Peyer's patch (tissue), 4 donors: ENCODE results near the gene MPZL3. TPM values are rescaled to one million over a fixed set of nuclear protein-coding genes. Genes with fewer than 3 reads are reported as not detected.
A peak's percentile ranks its signal among the peaks of the same experiment; 100 is the strongest.

Experiments
- DNase-seq, 3 donors: peaks; one replicate each; pipeline ENCODE4 v3.0.0-alpha.2; 2017 to 2019
- H3K27ac ChIP-seq, 4 donors: fragments of 200-600 bp; sonication (generic); one replicate each; pipeline ENCODE4 v1.5.1; 2016 to 2019
- H3K27me3 ChIP-seq, 2 donors: fragments of 200-600 bp; sonication (generic); one replicate each; pipeline ENCODE4 v1.5.1; 2019
- H3K36me3 ChIP-seq, 3 donors: fragments of 200-600 bp; sonication (generic); one replicate each; pipeline ENCODE4 v1.5.1; 2016 to 2019
- H3K4me1 ChIP-seq, 4 donors: fragments of 200-600 bp; sonication (generic); one replicate each; pipeline ENCODE4 v1.5.1; 2016 to 2019
- H3K4me3 ChIP-seq, 4 donors: fragments of 200-600 bp; sonication (generic); 1 replicate in 3 of 4; 2 replicates in 1 of 4; pipeline ENCODE4 v1.5.1; 2016 to 2019; ENCODE audit warnings: mild to moderate bottlenecking in 1 of 4
- H3K9me3 ChIP-seq, 4 donors: fragments of 200-600 bp; sonication (generic); one replicate each; pipeline ENCODE4 v1.5.1; 2016 to 2019; ENCODE audit warnings: mild to moderate bottlenecking in 1 of 4
- CTCF ChIP-seq, 6 experiments: fragments of 450-650 bp in 4 of 6; fragments of 200-600 bp in 2 of 6; sonication (generic) in 1 of 6; IDR thresholded peaks; one replicate each; pipeline ENCODE4 v1.5.1; 2017 to 2019; ENCODE audit warnings: antibody characterized with exemption in 6 of 6, mild to moderate bottlenecking in 3 of 6, moderate library complexity in 1 of 6
- POLR2A ChIP-seq, 2 donors: fragments of 450-650 bp; IDR thresholded peaks; one replicate each; pipeline ENCODE4 v1.5.1; 2017; ENCODE audit warnings: antibody characterized with exemption in 2 of 2, mild to moderate bottlenecking in 2 of 2, moderate library complexity in 2 of 2
- total RNA-seq, 4 donors: library from RNA; depleted of rRNA; stranded (reverse); fragments of >200 nt; gene quantifications; one replicate each; pipeline ENCODE4 v1.1.0, GENCODE V29; 2016

The MPZL3 gene
- total RNA-seq, 4 donors from 2014 or later = 0.83 to 15.4 (median 7.8) TPM

DNA sequence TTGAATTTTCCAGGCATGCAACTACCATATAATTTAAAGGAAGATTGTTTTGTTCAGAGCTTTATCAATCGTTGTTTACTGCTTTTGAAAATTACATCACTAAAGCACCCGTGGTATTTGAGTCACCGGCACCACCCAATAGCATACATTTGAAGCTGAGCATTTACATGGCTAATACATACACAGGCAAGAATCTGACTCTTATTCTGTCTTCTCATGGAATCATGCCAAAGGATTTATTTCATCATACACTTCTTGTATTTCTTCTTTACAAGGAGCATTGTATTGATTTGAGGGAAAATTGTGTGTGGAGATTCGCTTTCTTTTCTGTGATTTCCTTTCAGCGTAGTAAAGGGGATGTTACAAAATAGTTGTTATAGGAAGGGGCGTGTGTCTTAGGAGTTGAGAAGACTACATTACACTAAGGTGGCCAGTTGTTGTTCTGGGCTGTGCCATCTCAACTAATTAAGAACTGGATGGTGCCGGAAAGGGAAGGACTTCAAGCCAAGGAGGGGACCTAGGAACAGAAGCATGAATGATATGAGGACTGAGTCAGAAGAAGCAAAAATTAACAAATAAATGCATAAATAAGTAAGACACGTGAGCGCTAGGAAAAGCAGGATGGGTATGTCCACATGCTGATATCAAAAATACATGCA, 39.4 kb upstream of the MPZL3 start:
- H3K27ac ChIP-seq = no peak overlapping the region
- no peak for DNase-seq
- TF ChIP-seq CTCF (IDR thresholded peaks at IDR 0.05) (no peak), POLR2A (IDR thresholded peaks at IDR 0.05) (no peak)
- H3K36me3 ChIP-seq = no peaks in the 10 kb centered on the region
- H3K4me1 ChIP-seq = no peaks in the 10 kb centered on the region
- H3K27me3 ChIP-seq = no peaks in the 10 kb centered on the region
- H3K9me3 ChIP-seq = no peaks in the 10 kb centered on the region
- H3K4me3 ChIP-seq = no peak overlapping the region

DNA sequence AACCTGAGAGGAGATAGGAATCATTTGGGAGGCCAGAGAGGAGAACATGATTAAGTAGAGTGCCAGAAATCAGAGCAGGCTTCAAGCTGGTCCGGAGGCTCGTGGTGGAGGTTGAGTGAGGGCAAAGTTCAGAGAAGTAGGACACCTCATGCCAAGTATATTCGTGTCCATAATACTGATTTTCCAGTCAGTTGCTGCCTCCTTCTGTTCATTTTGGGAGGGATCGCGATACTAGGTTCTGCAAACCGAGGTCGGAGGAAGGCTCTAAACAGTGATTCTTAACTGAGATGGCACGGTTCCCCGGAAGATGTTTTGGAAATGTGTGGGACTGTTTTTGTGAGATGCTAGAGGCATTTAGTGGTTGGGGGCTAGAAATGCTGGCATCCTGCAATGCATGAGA, 38.8 kb upstream of the MPZL3 start:
- no peaks in the 10 kb centered on the region for H3K4me1 ChIP-seq
- no peaks in the 10 kb centered on the region for H3K9me3 ChIP-seq
- no peaks in the 10 kb centered on the region for H3K36me3 ChIP-seq
- H3K27ac ChIP-seq = no peak overlapping the region
- peak in 1 of 2 donors; percentile 8 for TF ChIP-seq POLR2A (IDR thresholded peaks at IDR 0.05)
- peak in 5 of 6 experiments; percentile 16 to 89 (median 84) for TF ChIP-seq CTCF (IDR thresholded peaks at IDR 0.05)
- DNase-seq = peak in 1 of 3 donors; percentile 78
- H3K27me3 ChIP-seq = no peaks in the 10 kb centered on the region
- H3K4me3 ChIP-seq = no peak overlapping the region

- Histone ChIP-seq H3K9me3 (no peaks in the 10 kb centered on the region), H3K27me3 (no peaks in the 10 kb centered on the region), H3K4me3 (no peak overlapping the region), H3K4me1 (no peaks in the 10 kb centered on the region), H3K27ac (no peak overlapping the region), H3K36me3 (no peaks in the 10 kb centered on the region)
- no peak for TF ChIP-seq POLR2A (IDR thresholded peaks at IDR 0.05)
- TF ChIP-seq CTCF (IDR thresholded peaks at IDR 0.05) = no peak
- DNase-seq = no peak
These were observed 37.2 kb upstream of the MPZL3 start for GRCh38 chr11:118289401-118289800.

GRCh38 chr11:118287006-118287405, 34.8 kb upstream of the MPZL3 start:
- Histone ChIP-seq H3K9me3 (no peaks in the 10 kb centered on the region), H3K36me3 (no peaks in the 10 kb centered on the region), H3K4me3 (no peak overlapping the region), H3K27me3 (no peaks in the 10 kb centered on the region), H3K27ac (no peak overlapping the region), H3K4me1 (no peaks in the 10 kb centered on the region)
- TF ChIP-seq CTCF (IDR thresholded peaks at IDR 0.05) = no peak
- TF ChIP-seq POLR2A (IDR thresholded peaks at IDR 0.05) = no peak
- DNase-seq = no peak

DNA sequence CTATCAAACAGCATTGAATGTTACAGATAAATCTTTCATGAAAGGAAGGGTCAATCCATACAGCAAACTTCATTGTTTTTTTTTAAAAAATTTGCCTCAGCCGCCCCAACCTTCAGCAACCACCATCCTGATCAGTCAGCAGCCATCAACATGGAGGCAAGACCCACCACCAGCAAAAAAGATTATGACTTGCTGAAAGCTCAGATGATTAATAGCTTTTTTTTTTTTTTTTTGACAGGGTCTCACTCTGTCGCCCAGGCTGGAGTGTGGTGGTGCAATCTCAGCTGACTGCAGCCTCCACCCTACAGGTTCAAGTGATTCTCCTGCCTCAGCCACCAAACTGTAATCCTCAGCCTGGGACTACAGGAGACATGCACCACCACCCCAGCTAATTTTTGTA, 34.4 kb upstream of the MPZL3 start:
- Histone ChIP-seq H3K27me3 (no peaks in the 10 kb centered on the region), H3K36me3 (no peaks in the 10 kb centered on the region), H3K9me3 (no peaks in the 10 kb centered on the region), H3K4me3 (no peak overlapping the region), H3K4me1 (no peaks in the 10 kb centered on the region), H3K27ac (no peak overlapping the region)
- TF ChIP-seq POLR2A (IDR thresholded peaks at IDR 0.05) (no peak), CTCF (IDR thresholded peaks at IDR 0.05) (no peak)
- DNase-seq = no peak
